H1 (cell line): ENCODE results near the gene CLIP4. TPM values are rescaled to one million over a fixed set of nuclear protein-coding genes. Genes with fewer than 3 reads are reported as not detected.

Experiments used
- CTCF ChIA-PET: fragments of 300-600 bp; sonication (Branson Sonifier 250); formaldehyde crosslinking; loops from one replicate; lab custom pipeline; 2021; ENCODE audit not compliant: partially characterized antibody; lab: Charles Lee
- POLR2A ChIA-PET: fragments of 300-600 bp; sonication (Branson Sonifier 250); formaldehyde crosslinking; loops from one replicate; lab custom pipeline; 2021; ENCODE audit warnings: inconsistent platforms; ENCODE audit not compliant: partially characterized antibody; lab: Charles Lee
- DNase-seq, 2 experiments: peaks; one replicate each; pipeline versions ENCODE4 v3.0.0 to v3.0.0-alpha.2; 2010 to 2022; ENCODE audit warnings: low spot score in 2 of 2, low read depth in 1 of 2, mixed read lengths in 1 of 2
- FAIRE-seq: peaks from 2 replicates; lab custom pipeline; 2011; peaks lifted over from hg19 to GRCh38; lab: Jason Lieb, UNC
- H2AFZ ChIP-seq: 2 replicates; pipeline ENCODE4 v1.8.1; 2012; ENCODE audit warnings: low read length, inconsistent platforms
- H2AK5ac ChIP-seq: 2 replicates; pipeline ENCODE4 v1.6.1; 2013; ENCODE audit warnings: low read depth, low read length
- H2BK120ac ChIP-seq: replicated peaks from 2 replicates; pipeline ENCODE3; 2013; ENCODE audit warnings: low read depth, low read length, inconsistent platforms
- H2BK12ac ChIP-seq: 2 replicates; pipeline ENCODE4 v1.6.1; 2013; ENCODE audit warnings: low read depth, low read length
- H2BK15ac ChIP-seq: 2 replicates; pipeline ENCODE4 v1.6.1; 2013; ENCODE audit warnings: low read length
- H2BK20ac ChIP-seq: 2 replicates; pipeline ENCODE4 v1.6.1; 2013; ENCODE audit warnings: low read length
- H2BK5ac ChIP-seq: 2 replicates; pipeline ENCODE4 v1.6.1; 2013; ENCODE audit warnings: low read depth, low read length
- H3K14ac ChIP-seq: 2 replicates; pipeline ENCODE4 v1.6.1; 2013; ENCODE audit warnings: inconsistent platforms; ENCODE audit not compliant: insufficient read length
- H3K18ac ChIP-seq: 2 replicates; pipeline ENCODE4 v1.6.1; 2013; ENCODE audit warnings: low read length; ENCODE audit errors: extremely low read depth
- H3K23ac ChIP-seq: 2 replicates; pipeline ENCODE4 v1.6.1; 2013; ENCODE audit warnings: inconsistent platforms; ENCODE audit not compliant: insufficient read length
- H3K23me2 ChIP-seq: 2 replicates; pipeline ENCODE4 v1.6.1; 2013; ENCODE audit warnings: low read depth, low read length
- H3K27ac ChIP-seq: 2 replicates; pipeline ENCODE4 v1.6.1; 2011; ENCODE audit warnings: low read depth, low read length, inconsistent platforms
- H3K27me3 ChIP-seq, 4 experiments: replicated peaks in 1 of 4; 1 replicate in 1 of 4; 2 replicates in 3 of 4; pipeline versions ENCODE4 v1.6.1 to v1.8.1; 2011 to 2013; ENCODE audit warnings: low read length in 3 of 4, mild to moderate bottlenecking in 3 of 4, inconsistent platforms in 2 of 4, mixed read lengths in 2 of 4, moderate library complexity in 1 of 4; ENCODE audit not compliant: control insufficient read depth in 3 of 4, insufficient read depth in 3 of 4; ENCODE audit errors: extremely low read depth in 1 of 4
- H3K36me3 ChIP-seq, 4 experiments: 2 replicates each; pipeline versions ENCODE4 v1.6.1 to v1.8.1; 2011 to 2013; ENCODE audit warnings: mild to moderate bottlenecking in 4 of 4, low read length in 3 of 4, moderate library complexity in 2 of 4, control low read depth in 1 of 4, inconsistent platforms in 1 of 4; ENCODE audit not compliant: insufficient read depth in 4 of 4, control insufficient read depth in 2 of 4
- H3K4ac ChIP-seq: replicated peaks from 2 replicates; pipeline ENCODE3; 2013; ENCODE audit warnings: low read length, low read depth, mixed read lengths, inconsistent platforms; ENCODE audit not compliant: insufficient read length
- H3K4me1 ChIP-seq, 4 experiments: replicated peaks in 1 of 4; 1 replicate in 1 of 4; 2 replicates in 3 of 4; pipeline versions ENCODE4 v1.6.1 to v1.8.1; 2011 to 2013; ENCODE audit warnings: low read length in 3 of 4, inconsistent platforms in 2 of 4, mixed read lengths in 1 of 4; ENCODE audit not compliant: insufficient read depth in 4 of 4, control insufficient read depth in 3 of 4
- H3K4me2 ChIP-seq, 2 experiments: 2 replicates each; pipeline versions ENCODE4 v1.6.1 to v1.8.1; 2011 to 2013; ENCODE audit warnings: low read depth in 2 of 2, low read length in 2 of 2, control low read depth in 1 of 2, inconsistent platforms in 1 of 2, mild to moderate bottlenecking in 1 of 2; ENCODE audit not compliant: insufficient read depth in 1 of 2
- H3K4me3 ChIP-seq, 4 experiments: fragments of 200-600, 300-600 bp in 1 of 4; sonication (generic), shearing (Covaris generic), sonication (Bioruptor Twin) in 1 of 4; 2 replicates each; pipeline versions ENCODE4 v1.5.1 to v1.8.1; 2011 to 2016; ENCODE audit warnings: low read length in 4 of 4, low read depth in 3 of 4, control low read depth in 2 of 4, inconsistent platforms in 2 of 4, mild to moderate bottlenecking in 2 of 4, mixed read lengths in 1 of 4, moderate library complexity in 1 of 4; ENCODE audit not compliant: insufficient read depth in 2 of 4; ENCODE audit errors: extremely low read depth in 1 of 4
- H3K56ac ChIP-seq: replicated peaks from 2 replicates; pipeline ENCODE3; 2013; ENCODE audit warnings: low read depth, mild to moderate bottlenecking, mixed read lengths, low read length, inconsistent platforms; ENCODE audit not compliant: insufficient read length
- H3K79me1 ChIP-seq: 2 replicates; pipeline ENCODE4 v1.6.1; 2013; ENCODE audit warnings: low read depth, low read length, control low read depth
- H3K79me2 ChIP-seq, 2 experiments: 2 replicates each; pipeline versions ENCODE4 v1.6.1 to v1.8.1; 2012 to 2013; ENCODE audit warnings: low read length in 2 of 2, mild to moderate bottlenecking in 2 of 2, inconsistent platforms in 1 of 2; ENCODE audit not compliant: insufficient read depth in 2 of 2, control insufficient read depth in 1 of 2
- H3K9ac ChIP-seq, 4 experiments: replicated peaks in 1 of 4; 1 replicate in 1 of 4; 2 replicates in 3 of 4; pipeline versions ENCODE4 v1.6.1 to v1.8.1; 2011 to 2013; ENCODE audit warnings: low read depth in 3 of 4, low read length in 3 of 4, control low read depth in 2 of 4, mild to moderate bottlenecking in 2 of 4, moderate library complexity in 2 of 4, inconsistent platforms in 1 of 4; ENCODE audit errors: extremely low read depth in 1 of 4
- H3K9me3 ChIP-seq, 2 experiments: 2 replicates each; pipeline versions ENCODE4 v1.6.1 to v1.8.1; 2012 to 2013; ENCODE audit warnings: mild to moderate bottlenecking in 2 of 2, moderate library complexity in 2 of 2, control low read depth in 1 of 2, inconsistent platforms in 1 of 2, low read depth in 1 of 2, low read length in 1 of 2, mixed read lengths in 1 of 2; ENCODE audit not compliant: insufficient read depth in 2 of 2
- H4K20me1 ChIP-seq, 2 experiments: replicated peaks in 1 of 2; 2 replicates each; pipeline versions ENCODE3 to v1.8.1; 2011 to 2013; ENCODE audit warnings: inconsistent platforms in 2 of 2, low read length in 2 of 2, mild to moderate bottlenecking in 1 of 2; ENCODE audit not compliant: insufficient read depth in 2 of 2, control insufficient read depth in 1 of 2
- H4K5ac ChIP-seq: 2 replicates; pipeline ENCODE4 v1.6.1; 2013; ENCODE audit warnings: low read length, low read depth, mixed read lengths, inconsistent platforms; ENCODE audit not compliant: insufficient read length
- H4K8ac ChIP-seq: 2 replicates; pipeline ENCODE4 v1.8.0; 2013; ENCODE audit warnings: mild to moderate bottlenecking, moderate library complexity, low read length, inconsistent platforms; ENCODE audit not compliant: insufficient read depth; ENCODE audit errors: extremely low read depth
- H4K91ac ChIP-seq: replicated peaks from 2 replicates; pipeline ENCODE3; 2013; ENCODE audit warnings: low read length, mixed read lengths, inconsistent platforms; ENCODE audit not compliant: insufficient read length
- RAD21 ChIP-seq, 2 experiments: IDR thresholded peaks in 1 of 2; conservative IDR thresholded peaks in 1 of 2; 2 replicates each; pipeline ENCODE4 v1.6.1; 2011; ENCODE audit warnings: low read depth in 2 of 2, low read length in 2 of 2, improper control_type of control experiment in 1 of 2, inconsistent platforms in 1 of 2, mild to moderate bottlenecking in 1 of 2, moderate library complexity in 1 of 2
- TAF7 ChIP-seq: optimal IDR thresholded peaks from 2 replicates; pipeline ENCODE3; 2011; ENCODE audit warnings: low read depth, mild to moderate bottlenecking, inconsistent platforms, low read length, moderate library complexity, borderline replicate concordance
- WGBS, 2 experiments: shearing (Covaris generic) in 1 of 2; methylation state at CpG; one replicate each; pipeline versions ENCODE4 v1.1.6 to v1.1.7; 2013 to 2015; ENCODE audit warnings: low lambda C conversion rate in 2 of 2, mixed read lengths in 2 of 2, inconsistent platforms in 1 of 2, low coverage in 1 of 2, missing lambda C conversion rate in 1 of 2; ENCODE audit not compliant: insufficient replicate concordance in 2 of 2, insufficient coverage in 1 of 2, insufficient read length in 1 of 2; ENCODE audit errors: extremely low coverage in 1 of 2, missing lambda C conversion rate in 1 of 2; 5-methylcytosine and 5-hydroxymethylcytosine counted together
- polyA plus RNA-seq, 7 experiments: library from polyadenylated mRNA; depleted of rRNA in 3 of 7; stranded (reverse) in 5 of 7; unstranded in 2 of 7; fragments of >200 nt in 5 of 7; fragments of 200-250 nt in 2 of 7; gene quantifications; 1 replicate in 5 of 7; 2 replicates in 1 of 7; 4 replicates in 1 of 7; pipeline versions ENCODE4 v1.2.1 to v1.2.3, GENCODE V29; 2011 to 2013; ENCODE audit warnings: missing spikeins in 2 of 7, mixed read lengths in 2 of 7
- total RNA-seq: library from RNA; stranded (reverse); fragmentation: NEBNext Ultra II Directional; extraction: Animal tissue kit (Norgen Biotek cat#: 25700); gene quantifications from 2 replicates; pipeline ENCODE4 v1.2.1, GENCODE V29; 2021
- TF ChIP-seq, protein P1 (sequence below), 3 experiments: IDR thresholded peaks; 1 replicate in 2 of 3; 2 replicates in 1 of 3; pipeline versions ENCODE4 v1.5.1 to v1.6.1; 2011; ENCODE audit warnings: low read length in 3 of 3, mild to moderate bottlenecking in 3 of 3, inconsistent platforms in 2 of 3, low read depth in 1 of 3, moderate library complexity in 1 of 3; ENCODE audit not compliant: insufficient read depth in 1 of 3; ENCODE audit errors: control extremely low read depth in 1 of 3

The CLIP4 gene
- total and polyA plus RNA-seq, 2 of the 8 experiments (the other 6 are each of a cell fraction or from before 2014, with no cell fraction given), result 0.08 to 0.09 TPM

DNA sequence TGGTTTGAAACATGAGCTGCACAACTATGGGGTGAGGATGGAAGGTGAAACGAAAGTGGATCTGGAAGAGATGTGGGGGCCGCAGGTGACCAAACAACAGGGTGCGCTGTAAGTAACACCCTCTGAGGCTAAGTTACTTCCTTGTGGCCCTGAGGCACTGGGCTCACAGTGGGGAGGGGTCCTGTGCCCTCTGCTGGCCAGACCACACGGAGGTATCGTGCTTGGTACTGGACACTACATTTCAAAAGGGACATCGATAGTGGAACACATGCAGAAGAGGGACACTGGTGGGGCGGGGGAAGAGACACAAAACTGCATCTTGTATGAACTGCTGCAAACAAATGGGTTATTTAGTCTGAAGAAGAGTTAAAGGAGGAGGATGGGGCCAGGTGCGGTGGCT, 110.6 kb downstream of the CLIP4 start:
- no peak overlapping the region for H4K5ac ChIP-seq
- no peak overlapping the region for H3K56ac ChIP-seq
- no peak overlapping the region for H4K8ac ChIP-seq
- H2BK12ac ChIP-seq, result no peak overlapping the region
- H2AK5ac ChIP-seq, result no peak overlapping the region; the same call in 1 of the 2 replicates
- H3K14ac ChIP-seq, result no peak overlapping the region
- no peaks in the 10 kb centered on the region for H3K27me3 ChIP-seq
- ChIA-PET CTCF (interaction anchor here (1.2 to 5.8 kb wide), 5 partner anchors 10 to 270 kb away, joined by 4 to 29 read pairs (median 9); no protein-coding TSS in a partner anchor), POLR2A (no interaction called here)
- FAIRE-seq (no peak), DNase-seq (no peak)
- no peak overlapping the region for H2AFZ ChIP-seq
- no peaks in the 10 kb centered on the region for H3K4me1 ChIP-seq
- H3K36me3 ChIP-seq, result no peaks in the 10 kb centered on the region
- H3K18ac ChIP-seq, result no peak overlapping the region
- H4K91ac ChIP-seq, result no peak overlapping the region
- no peak overlapping the region for H2BK20ac ChIP-seq
- no peaks in the 10 kb centered on the region for H4K20me1 ChIP-seq
- H3K4me2 ChIP-seq, result no peak overlapping the region
- H2BK120ac ChIP-seq, result no peak overlapping the region
- H3K4me3 ChIP-seq, result no peak overlapping the region
- H3K23me2 ChIP-seq, result no peaks in the 10 kb centered on the region
- H3K9me3 ChIP-seq, result no peaks in the 10 kb centered on the region
- H2BK5ac ChIP-seq, result no peak overlapping the region
- H3K4ac ChIP-seq, result no peak overlapping the region
- H3K79me2 ChIP-seq, result no peaks in the 10 kb centered on the region
- TF ChIP-seq TAF7 (no peak), RAD21 (IDR thresholded peaks at IDR 0.05 in 1 of 2, conservative IDR thresholded peaks at IDR 0.05 in 1 of 2; ENCODE audit: low read depth in 2 of 2, low read length in 2 of 2) (peak; percentile 32 to 44; a peak in 3 of 4 replicates)
- TF ChIP-seq, protein P1, sequence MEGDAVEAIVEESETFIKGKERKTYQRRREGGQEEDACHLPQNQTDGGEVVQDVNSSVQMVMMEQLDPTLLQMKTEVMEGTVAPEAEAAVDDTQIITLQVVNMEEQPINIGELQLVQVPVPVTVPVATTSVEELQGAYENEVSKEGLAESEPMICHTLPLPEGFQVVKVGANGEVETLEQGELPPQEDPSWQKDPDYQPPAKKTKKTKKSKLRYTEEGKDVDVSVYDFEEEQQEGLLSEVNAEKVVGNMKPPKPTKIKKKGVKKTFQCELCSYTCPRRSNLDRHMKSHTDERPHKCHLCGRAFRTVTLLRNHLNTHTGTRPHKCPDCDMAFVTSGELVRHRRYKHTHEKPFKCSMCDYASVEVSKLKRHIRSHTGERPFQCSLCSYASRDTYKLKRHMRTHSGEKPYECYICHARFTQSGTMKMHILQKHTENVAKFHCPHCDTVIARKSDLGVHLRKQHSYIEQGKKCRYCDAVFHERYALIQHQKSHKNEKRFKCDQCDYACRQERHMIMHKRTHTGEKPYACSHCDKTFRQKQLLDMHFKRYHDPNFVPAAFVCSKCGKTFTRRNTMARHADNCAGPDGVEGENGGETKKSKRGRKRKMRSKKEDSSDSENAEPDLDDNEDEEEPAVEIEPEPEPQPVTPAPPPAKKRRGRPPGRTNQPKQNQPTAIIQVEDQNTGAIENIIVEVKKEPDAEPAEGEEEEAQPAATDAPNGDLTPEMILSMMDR (IDR thresholded peaks at IDR 0.05; ENCODE audit: control extremely low read depth in 1 of 3, insufficient read depth in 1 of 3, low read depth in 1 of 3, low read length in 3 of 3), result peak; percentile 37 to 40 (median 39)
- WGBS, 2 experiments, result 84% methylated on average over 8 of the region's 8 CpGs; no CpG with 5 or more reads in 1 of the 2 experiments
- no peak overlapping the region for H3K27ac ChIP-seq
- no peak overlapping the region for H3K9ac ChIP-seq
- no peak overlapping the region for H2BK15ac ChIP-seq
- H3K23ac ChIP-seq, result no peak overlapping the region
- no peaks in the 10 kb centered on the region for H3K79me1 ChIP-seq
